Inflammatory macrophage treated with lipopolysaccharide for 1 hour (primary cell): ENCODE measurements around the gene CLEC16A.
"Not testable (repeated sequence)": the region's sequence is repeated elsewhere in the genome, so short reads cannot be mapped to it uniquely, and the experiment has no call there.

Experiments used
- DNase-seq, 2 donors: peaks; one replicate each; pipeline ENCODE4 v3.0.0-alpha.2; 2020 to 2022

The CLEC16A gene

GRCh38 chr16:11207646-11208045 lies 263.3 kb downstream of the CLEC16A start:
- no peak for DNase-seq

DNA sequence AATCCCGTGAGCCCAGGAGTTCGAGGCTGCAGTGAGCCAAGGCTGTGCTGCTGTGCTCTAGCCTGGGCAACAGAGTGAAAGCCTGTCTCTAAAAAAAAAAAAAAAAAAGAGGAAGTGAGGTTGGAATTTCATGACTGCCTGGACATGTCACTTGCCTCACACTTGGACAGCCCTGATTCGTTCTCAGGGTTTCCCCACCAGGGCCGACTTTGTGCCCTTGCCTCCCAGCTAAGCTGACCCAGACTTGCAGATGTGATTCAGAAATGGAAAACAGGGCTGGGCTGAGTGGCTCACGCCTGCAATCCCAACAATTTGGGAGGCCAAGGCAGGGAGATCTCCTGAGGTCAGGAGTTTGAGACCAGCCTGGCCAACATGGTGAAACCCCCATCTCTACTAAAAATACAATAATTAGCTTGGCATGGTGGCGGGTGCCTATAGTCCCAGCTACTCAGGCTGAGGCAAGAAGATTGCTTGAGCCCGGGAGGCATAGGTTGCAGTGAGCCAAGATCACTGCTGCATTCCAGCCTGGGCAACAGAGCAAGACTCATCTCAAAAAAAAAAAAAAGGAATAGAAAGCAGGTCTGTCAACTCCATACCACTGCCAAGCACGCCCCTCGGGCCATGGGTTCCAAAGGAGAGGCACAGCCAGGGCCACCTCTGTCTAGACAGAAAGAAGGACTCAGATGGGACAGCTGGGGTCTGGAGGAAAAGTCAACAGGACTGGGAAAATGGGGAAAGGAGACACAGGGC lies 264.7 kb downstream of the CLEC16A start:
- peak; percentile 87 to 93 for DNase-seq

DNA sequence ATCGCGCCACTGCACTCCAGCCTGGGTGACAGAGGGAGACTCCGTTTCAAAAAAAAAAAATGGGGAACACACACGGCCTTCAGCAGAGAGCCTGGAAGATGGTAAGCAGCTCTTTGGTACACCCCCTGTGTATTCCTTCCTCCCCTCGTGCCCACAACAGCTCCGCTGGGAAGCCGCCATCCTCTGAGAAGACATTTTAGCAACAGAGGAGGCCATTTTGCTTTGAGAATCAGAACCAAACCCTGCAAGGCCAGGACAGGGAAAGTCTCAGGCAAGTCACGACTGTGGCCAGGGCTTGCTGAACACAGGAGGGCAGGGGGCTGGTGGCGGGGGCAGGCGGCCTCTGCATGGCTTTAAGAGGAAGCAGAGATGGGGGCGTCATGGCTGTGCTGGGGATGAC lies 265.9 kb downstream of the CLEC16A start:
- DNase-seq = no peak

DNA sequence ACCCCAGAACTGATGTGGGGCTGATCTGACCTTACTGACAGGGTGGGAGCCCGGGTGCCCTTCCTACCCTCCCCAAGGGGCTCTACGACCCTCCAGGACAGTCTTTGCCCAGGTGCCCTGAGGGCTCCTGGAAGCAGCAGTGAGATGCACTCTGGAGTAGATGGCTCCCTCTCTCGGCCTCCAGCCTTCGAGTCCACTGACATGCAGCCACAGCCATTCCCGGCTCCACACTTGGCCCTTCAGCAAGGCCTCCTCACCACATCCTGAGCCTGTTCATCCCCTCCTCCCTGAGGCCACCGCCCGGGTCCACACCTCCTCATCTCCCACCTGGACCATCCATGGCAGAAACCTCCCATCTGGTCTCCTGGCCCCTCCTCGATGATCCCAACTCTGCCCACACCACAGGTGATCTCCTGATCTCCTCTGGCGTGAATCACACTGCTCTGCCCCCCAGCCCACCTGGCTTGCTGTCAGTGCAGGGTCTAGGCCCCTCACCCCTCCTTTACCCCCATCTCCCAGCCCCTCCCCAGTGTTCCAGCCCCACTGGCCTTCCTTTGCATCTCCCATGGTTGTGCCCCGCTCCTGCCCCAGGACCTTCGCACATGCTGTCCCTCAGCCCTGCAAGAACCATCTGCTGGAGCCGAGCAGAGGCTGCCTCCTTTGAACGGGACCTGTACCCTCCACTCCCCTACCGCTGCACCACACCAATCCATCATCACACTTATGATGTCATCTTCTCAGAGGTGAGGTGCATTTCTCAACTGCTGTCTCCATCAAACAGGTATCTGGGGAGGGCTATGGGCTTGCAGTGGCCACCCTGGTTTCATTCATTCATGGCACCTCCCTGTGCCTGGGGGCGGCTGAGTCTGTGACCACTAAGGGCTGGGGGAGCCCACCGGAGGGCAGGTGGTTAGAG lies 267.0 kb downstream of the CLEC16A start:
- no peak for DNase-seq

DNA sequence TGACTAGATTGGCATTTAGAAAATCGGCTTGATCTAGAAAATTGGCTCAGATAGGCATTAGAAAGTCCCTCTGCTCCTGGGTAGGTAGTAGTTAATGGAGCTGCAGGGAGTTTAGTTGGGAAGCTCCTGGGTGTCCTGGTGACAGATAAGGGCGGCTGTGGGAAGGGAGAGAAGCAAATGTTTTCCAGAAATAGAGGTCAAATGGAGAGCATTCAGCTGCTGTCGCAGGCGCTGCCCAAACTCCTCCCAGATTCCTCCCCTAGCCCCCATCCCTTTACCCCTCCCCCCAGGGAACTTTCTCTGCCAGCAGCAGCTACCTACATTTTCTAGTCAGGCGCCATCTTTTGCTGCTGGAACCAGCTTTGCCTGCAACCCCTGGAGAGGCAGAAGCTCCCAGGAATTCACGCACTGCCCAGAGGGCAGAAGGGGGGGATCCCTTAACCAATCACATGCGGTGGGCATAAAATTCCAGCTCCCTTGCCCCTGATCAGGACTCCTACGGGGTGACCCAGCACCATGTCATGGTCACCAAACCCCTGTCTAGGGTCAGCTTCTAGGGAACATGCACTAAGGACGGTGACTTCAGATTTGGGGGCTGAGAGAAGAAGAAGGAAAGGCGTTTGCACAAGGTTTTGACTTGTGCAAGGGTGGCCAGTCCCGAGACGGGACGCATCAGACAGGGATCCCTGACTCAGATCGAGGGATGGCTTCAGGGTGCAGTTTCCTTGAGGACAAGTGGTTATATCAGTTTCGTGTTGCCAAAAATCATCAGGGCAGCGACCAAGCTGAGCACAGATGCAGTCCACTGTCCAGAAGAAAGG lies 267.8 kb downstream of the CLEC16A start:
- peak; percentile 77 to 88 for DNase-seq

DNA sequence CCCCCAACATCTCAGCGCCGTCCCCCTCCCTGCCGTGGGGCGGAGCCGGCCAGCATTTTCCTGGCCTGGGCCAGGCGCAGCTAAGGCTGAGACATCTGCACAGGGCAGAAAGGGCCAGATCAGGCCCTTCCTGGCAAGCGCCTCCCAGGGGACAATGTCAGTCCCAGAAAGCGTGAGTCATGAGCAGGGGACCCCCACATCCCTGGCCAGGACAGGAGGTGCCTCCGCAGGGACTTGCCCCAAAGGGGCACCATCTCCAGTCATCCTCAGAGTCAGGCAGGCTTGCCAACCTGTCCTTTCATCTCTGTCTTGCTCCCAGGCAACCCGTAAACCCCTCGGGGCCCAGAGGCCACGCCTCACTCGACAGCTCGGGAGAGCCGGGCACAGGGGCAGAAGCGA lies 268.4 kb downstream of the CLEC16A start:
- no peak for DNase-seq

DNA sequence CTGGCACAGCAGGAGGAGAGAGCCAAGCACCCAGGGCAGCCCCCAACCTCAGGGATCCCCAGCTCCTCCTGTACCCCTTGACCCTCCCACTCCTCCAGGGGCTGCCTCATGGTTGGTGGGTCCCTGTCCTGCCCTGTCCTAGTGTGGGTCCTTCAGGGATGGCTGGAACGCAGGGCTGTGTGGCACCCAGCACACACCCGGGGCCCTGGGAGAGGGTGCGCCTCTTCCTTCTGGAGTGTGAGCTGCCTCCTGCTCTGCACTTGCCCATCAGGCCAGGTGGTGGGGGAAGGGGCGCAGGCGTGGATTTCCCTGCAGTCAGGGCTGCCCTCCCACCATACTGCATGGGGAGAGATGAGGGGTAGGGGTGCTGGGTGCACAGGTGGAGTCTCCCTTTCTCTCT lies 269.0 kb downstream of the CLEC16A start:
- no peak for DNase-seq

DNA sequence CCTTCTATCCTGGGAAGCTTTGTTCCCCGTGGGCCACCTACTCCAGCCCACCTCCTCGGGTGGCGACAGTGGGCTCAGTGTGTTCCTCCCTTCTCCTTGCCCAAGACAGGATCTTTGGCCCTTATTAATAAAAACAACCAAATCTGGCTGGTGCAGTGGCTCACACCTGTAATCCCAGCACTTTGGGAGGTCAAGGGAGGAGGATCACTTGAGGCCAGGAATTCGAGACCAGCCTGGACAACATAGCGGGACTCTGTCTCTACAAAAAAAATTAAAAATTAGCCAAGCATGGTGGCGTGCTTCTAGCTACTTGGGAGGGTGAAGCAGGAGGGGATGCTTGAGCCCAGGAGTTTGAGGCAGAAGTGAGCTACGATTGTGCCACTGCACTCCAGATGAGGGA lies 269.4 kb downstream of the CLEC16A start:
- no peak for DNase-seq

DNA sequence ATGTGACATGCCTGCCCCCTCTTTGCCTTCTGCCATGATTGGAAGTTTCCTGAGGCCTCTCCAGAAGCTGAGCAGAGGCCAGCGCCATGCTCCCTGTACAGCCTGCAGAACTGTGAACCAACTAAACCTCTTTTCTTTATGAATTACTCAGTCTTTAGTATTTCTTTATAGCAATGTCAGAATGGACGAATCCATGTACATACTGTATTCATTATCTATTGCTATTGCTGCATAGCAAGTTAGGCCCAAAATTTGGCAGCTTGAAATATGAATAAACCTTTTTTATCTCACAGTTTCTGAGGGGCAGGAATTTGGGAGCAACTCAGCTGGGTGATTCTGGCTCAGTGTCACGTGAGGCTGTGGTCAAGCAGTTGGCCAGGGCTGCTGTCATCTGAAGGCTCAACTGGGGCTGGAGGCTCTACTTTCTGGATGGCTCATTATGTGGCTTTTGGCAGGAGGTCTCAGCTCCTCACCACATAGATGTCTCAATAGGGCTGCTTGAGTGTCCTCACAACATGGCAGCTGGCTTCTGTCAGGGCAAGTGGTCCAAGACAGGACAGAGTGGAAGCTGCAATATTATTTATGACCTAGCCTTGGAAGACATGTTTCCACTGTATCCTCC lies 271.7 kb downstream of the CLEC16A start:
- no peak for DNase-seq

- DNase-seq = no peak
Observed at GRCh38 chr16:11217651-11218603, 273.6 kb downstream of the CLEC16A start.

GRCh38 chr16:11218604-11218962 lies 274.2 kb downstream of the CLEC16A start:
- no peak for DNase-seq

DNA sequence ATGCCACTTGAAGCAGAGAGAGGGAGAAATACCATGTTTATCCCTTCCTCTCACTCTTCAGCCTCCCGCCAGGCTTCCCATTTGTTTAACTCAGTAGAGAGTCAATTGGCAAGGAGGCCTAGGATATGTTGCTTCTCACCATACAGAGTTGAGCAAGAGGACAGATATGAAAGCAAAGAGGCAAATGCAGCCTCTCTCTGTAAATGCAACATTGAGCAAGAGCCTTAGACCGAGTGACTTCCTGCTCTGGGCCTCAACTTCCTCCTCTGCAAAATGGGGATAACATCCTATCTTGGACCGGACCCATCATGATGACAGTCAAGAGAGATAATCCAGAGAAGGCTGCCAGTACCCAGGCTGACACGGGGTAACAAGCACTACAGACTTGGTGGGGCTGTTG lies 274.8 kb downstream of the CLEC16A start:
- peak; percentile 75 to 80 for DNase-seq

- not testable (repeated sequence) for DNase-seq
Observed at GRCh38 chr16:11220507-11220906, 276.1 kb downstream of the CLEC16A start.

DNA sequence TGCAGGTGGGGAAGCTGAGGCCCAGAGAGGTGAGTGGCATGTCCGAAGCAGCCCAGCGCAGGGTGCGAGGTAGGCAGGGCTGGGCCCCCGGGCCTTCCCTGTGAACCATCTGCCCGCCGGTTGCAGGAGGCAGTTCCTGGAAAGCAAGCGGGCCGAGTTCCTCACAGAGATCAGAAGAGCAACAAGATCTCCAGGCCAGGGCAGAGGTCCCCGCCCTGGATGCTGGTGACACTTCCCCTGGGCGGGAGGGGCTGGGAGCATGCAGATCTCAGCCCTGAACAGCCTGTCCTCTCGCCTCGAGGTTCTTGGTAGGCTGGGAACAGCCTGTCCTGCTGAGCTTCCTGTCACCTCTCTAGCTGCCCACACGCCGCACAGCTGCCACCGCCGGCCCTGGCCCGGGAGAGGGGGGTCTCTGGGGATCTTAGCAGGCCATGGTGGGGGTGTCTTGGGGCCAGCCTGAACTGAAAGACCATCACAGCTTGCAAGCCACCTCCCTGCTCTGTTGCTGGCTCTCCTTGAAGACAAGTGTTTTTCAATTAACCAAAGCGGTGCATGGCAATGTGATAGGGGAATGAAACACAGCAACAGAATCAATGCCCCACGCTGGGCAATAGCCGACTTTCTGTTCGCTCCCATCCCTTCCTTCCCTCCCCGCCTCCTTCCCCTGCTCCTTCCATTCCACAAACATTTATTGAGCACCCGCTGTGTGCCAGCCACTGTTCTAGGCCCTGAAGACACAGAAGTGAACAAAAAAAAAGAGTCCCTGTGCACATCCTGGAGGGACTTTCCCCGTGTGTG lies 279.9 kb downstream of the CLEC16A start:
- peak; percentile 80 to 85 for DNase-seq

DNA sequence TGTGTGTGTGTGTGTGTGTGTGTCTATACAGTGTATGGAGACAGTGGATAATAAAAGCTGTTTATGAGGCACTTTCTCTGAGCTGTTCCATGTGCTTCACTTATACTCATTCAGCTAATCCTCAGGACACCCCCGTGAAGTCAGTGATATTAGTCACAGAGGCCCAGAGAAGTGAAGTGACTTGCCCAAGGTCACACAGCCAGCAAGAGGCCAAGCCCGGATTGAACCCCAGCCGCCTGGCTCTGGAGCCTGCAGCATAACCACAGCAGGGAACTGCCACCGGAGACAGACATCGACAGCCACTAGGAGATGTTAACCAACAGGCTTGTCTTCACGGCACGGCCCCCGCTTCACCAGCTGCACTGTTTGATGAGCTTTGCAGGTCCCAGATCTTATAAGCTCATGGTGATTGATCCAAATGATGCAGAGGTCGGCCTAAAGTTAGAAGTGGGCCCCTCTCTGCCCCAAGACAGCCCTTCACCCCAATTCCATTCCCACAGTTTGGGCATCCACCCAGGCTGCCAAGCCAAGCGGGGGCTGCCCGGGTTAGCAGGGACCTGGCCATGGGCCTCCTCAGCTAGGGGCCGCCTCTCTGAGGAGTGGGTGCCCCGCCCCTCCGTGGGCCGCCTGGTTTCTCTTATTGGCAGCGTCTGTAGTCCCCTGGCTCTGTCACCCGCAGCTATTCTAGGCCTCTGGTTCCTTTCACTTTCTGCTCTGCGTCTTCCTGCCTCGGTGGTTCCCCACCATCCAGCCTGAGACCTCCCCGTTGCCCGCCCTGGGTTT lies 280.7 kb downstream of the CLEC16A start:
- peak in 1 of 2 donors; percentile 53 for DNase-seq

DNA sequence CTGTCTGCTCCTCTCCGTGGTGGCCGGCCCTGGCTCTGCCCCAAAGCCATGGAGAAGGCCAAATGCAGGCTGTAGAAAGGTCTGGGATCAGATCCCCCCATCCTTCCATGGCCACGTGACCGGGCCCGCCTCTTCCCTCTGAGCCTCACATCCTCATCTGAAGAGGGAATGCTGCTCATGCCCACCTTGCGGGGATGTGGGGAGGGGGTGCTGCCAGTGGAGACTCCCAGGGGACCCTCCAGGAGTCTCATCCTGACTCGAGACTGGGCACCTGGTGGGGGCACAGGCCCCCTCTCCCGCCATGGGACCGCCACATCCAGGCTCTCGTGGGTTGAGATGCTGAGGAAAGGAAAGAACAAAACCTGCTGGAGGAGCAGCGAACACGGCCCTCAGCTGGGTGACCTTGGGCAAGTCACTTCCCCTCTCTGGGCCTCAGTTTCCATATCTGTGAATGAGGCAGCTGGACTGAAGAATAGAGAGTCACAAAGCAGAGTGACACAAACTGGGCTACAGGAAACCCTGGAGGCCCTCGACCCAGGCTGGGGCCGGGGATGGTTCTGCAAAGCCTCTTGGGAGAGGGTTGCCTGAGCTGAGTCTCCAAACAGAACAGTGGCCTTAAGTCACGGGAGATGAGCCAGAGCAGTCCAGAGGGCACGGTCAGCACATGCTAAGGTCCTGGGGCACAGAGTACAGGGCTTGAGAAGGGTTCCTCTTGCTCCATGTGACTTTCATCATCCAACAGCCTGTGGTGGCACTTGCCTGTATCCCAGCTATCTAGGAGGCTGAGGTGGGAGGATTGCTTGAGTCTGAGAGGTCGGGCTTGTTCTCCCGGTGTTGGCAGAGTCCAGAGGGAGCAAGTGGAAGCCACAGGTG lies 281.5 kb downstream of the CLEC16A start:
- no peak for DNase-seq

GRCh38 chr16:11229432-11229831 lies 285.1 kb downstream of the CLEC16A start:
- no peak for DNase-seq

DNA sequence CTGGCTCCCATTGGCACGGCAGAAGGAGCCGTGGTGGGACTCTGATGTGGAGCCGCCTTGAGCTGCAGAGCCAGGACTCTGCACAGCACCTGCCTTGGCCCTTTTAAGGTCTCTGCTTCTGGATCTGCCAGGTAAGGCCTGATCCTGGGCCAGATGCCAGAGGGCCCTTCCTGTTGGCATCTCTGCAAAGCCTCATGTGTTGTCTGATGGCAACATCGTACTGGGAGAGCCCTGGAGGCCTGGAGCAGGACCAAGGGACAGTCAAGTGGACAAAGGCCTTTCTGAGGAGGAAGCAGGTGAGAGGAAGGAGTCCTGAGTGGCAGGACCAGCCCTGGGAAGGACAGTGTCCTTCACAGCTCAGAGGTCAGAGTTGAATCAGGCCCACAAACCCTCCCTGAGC lies 285.5 kb downstream of the CLEC16A start:
- DNase-seq = no peak
